K562 (cell line): ENCODE measurements around the gene TTN.

Source experiments
- ATF1 ChIP-seq, 2 experiments: fragments of 450-650 bp in 1 of 2; IDR thresholded peaks; 2 replicates each; pipeline ENCODE4 v1.6.1; 2016; ENCODE audit warnings: missing compliant biosample characterization in 1 of 2, missing genetic modification characterization in 1 of 2
- BCL6 ChIP-seq: fragments of 250-450 bp; sonication (Bioruptor Pico); IDR thresholded peaks from 2 replicates; pipeline ENCODE4 v1.4.0; 2020
- BRCA1 ChIP-seq, 2 experiments: fragments of 450-650 bp in 1 of 2; sonication (generic) in 1 of 2; formaldehyde crosslinking in 1 of 2; IDR thresholded peaks; 2 replicates each; pipeline versions ENCODE4 v1.5.0 to v1.6.1; 2017 to 2020; ENCODE audit warnings: mild to moderate bottlenecking in 1 of 2, missing genetic modification reagents in 1 of 2
- FUS ChIP-seq: fragments of 200-400 bp; formaldehyde crosslinking; optimal IDR thresholded peaks from 2 replicates; pipeline ENCODE3; 2017; ENCODE audit warnings: low read depth, low read length
- GABPB1 ChIP-seq: sonication (generic); formaldehyde crosslinking; IDR thresholded peaks from 2 replicates; pipeline ENCODE4 v1.8.0; 2022; ENCODE audit warnings: mild to moderate bottlenecking, missing genetic modification reagents
- IRF2 ChIP-seq: sonication (generic); formaldehyde crosslinking; IDR thresholded peaks from 2 replicates; pipeline ENCODE4 v1.8.1; 2022; ENCODE audit warnings: mild to moderate bottlenecking, missing genetic modification reagents
- LARP7 ChIP-seq: fragments of 450-650 bp; IDR thresholded peaks from 2 replicates; pipeline ENCODE4 v1.6.1; 2016
- MXI1 ChIP-seq: IDR thresholded peaks from 2 replicates; pipeline ENCODE4 v1.6.1; 2011; ENCODE audit warnings: low read depth, mild to moderate bottlenecking, improper control_type of control experiment, low read length
- SPI1 ChIP-seq: IDR thresholded peaks from 2 replicates; pipeline ENCODE4 v1.6.1; 2011; ENCODE audit warnings: low read depth, low read length, control low read depth, borderline replicate concordance
- TAF1 ChIP-seq: IDR thresholded peaks from 2 replicates; pipeline ENCODE4 v1.6.1; 2011; ENCODE audit warnings: mild to moderate bottlenecking, low read length, moderate library complexity; ENCODE audit not compliant: insufficient read depth, control insufficient read depth, severe bottlenecking; ENCODE audit errors: extremely low read depth
- ZNF280A ChIP-seq: fragments of 450-650 bp; IDR thresholded peaks from 2 replicates; pipeline ENCODE4 v1.6.1; 2018; ENCODE audit warnings: mild to moderate bottlenecking, low read depth; ENCODE audit not compliant: partially characterized antibody
- ZNF639 ChIP-seq, 2 experiments: fragments of 200-800 bp in 1 of 2; sonication (Bioruptor generic) in 1 of 2; sonication (generic) in 1 of 2; formaldehyde crosslinking in 1 of 2; IDR thresholded peaks in 1 of 2; conservative IDR thresholded peaks in 1 of 2; 2 replicates each; pipeline versions ENCODE4 v1.5.0 to v1.6.1; 2016 to 2020; ENCODE audit warnings: missing compliant biosample characterization in 1 of 2, missing genetic modification characterization in 1 of 2, missing genetic modification reagents in 1 of 2
- TF ChIP-seq, protein P1 (sequence below), 3 experiments: IDR thresholded peaks in 2 of 3; conservative IDR thresholded peaks in 1 of 3; 2 replicates each; pipeline ENCODE4 v1.5.1; 2011 to 2012; ENCODE audit warnings: low read length in 3 of 3, mild to moderate bottlenecking in 3 of 3, control low read depth in 2 of 3, improper control_type of control experiment in 1 of 3, inconsistent platforms in 1 of 3, low read depth in 1 of 3, mixed read lengths in 1 of 3, moderate library complexity in 1 of 3; ENCODE audit not compliant: insufficient read depth in 2 of 3
- TF ChIP-seq, protein P2 (sequence below): fragments of 450-650 bp; formaldehyde crosslinking; IDR thresholded peaks from 2 replicates; pipeline ENCODE4 v1.4.0; 2020; ENCODE audit warnings: mild to moderate bottlenecking, moderate library complexity

DNA sequence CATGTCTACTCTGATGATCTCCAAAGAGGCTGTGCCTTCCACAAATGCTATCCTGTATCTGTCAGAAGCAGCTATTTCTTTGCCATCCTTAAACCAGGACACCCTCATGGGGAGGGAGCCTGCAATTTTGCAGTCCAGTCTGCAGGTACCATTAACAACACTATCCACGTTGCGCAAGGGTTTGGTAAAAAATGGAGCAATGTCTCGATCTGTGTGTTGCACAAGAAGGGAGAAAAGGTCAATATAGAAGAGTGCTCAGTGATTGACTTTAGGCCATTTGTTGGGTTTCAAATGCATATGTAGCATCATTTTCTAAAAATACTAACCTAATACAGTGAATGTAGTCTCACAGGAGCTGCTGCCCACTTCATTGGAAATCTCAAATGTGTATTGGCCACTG lies 74.3 kb downstream of the TTN start:
- TF ChIP-seq SPI1 (no peak), BCL6 (CRISPR knock-in tag) (no peak), MXI1 (no peak), ZNF639 (CRISPR knock-in tag; conservative IDR thresholded peaks at IDR 0.05 in 1 of 2, IDR thresholded peaks at IDR 0.05 in 1 of 2) (no peak), ZNF280A (no peak), IRF2 (CRISPR knock-in tag) (no peak), LARP7 (no peak), GABPB1 (CRISPR knock-in tag) (no peak), ATF1 (CRISPR knock-in tag; IDR thresholded peaks at IDR 0.05) (no peak), ATF1 (tag; IDR thresholded peaks at IDR 0.05) (no peak), BRCA1 (IDR thresholded peaks at IDR 0.05) (no peak), BRCA1 (CRISPR knock-in tag; IDR thresholded peaks at IDR 0.05) (no peak), FUS (no peak), TAF1 (no peak)
- TF ChIP-seq, protein P1, sequence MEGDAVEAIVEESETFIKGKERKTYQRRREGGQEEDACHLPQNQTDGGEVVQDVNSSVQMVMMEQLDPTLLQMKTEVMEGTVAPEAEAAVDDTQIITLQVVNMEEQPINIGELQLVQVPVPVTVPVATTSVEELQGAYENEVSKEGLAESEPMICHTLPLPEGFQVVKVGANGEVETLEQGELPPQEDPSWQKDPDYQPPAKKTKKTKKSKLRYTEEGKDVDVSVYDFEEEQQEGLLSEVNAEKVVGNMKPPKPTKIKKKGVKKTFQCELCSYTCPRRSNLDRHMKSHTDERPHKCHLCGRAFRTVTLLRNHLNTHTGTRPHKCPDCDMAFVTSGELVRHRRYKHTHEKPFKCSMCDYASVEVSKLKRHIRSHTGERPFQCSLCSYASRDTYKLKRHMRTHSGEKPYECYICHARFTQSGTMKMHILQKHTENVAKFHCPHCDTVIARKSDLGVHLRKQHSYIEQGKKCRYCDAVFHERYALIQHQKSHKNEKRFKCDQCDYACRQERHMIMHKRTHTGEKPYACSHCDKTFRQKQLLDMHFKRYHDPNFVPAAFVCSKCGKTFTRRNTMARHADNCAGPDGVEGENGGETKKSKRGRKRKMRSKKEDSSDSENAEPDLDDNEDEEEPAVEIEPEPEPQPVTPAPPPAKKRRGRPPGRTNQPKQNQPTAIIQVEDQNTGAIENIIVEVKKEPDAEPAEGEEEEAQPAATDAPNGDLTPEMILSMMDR (IDR thresholded peaks at IDR 0.05 in 2 of 3, conservative IDR thresholded peaks at IDR 0.05 in 1 of 3; ENCODE audit: insufficient read depth in 2 of 3, low read depth in 1 of 3, low read length in 3 of 3) = no peak
- TF ChIP-seq, protein P2, sequence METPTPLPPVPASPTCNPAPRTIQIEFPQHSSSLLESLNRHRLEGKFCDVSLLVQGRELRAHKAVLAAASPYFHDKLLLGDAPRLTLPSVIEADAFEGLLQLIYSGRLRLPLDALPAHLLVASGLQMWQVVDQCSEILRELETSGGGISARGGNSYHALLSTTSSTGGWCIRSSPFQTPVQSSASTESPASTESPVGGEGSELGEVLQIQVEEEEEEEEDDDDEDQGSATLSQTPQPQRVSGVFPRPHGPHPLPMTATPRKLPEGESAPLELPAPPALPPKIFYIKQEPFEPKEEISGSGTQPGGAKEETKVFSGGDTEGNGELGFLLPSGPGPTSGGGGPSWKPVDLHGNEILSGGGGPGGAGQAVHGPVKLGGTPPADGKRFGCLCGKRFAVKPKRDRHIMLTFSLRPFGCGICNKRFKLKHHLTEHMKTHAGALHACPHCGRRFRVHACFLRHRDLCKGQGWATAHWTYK (CRISPR knock-in tag) = no peak
